Activated CD8-positive, alpha-beta memory T cell treated with anti-CD3 and anti-CD28 coated beads, Interleukin-2, amount 50 U/mL, for 48 hours (primary cell): ENCODE data around the gene LAMA5.

Source experiments
- DNase-seq: peaks from one replicate; pipeline ENCODE4 v3.0.0-alpha.2; 2020

Gene LAMA5

DNA sequence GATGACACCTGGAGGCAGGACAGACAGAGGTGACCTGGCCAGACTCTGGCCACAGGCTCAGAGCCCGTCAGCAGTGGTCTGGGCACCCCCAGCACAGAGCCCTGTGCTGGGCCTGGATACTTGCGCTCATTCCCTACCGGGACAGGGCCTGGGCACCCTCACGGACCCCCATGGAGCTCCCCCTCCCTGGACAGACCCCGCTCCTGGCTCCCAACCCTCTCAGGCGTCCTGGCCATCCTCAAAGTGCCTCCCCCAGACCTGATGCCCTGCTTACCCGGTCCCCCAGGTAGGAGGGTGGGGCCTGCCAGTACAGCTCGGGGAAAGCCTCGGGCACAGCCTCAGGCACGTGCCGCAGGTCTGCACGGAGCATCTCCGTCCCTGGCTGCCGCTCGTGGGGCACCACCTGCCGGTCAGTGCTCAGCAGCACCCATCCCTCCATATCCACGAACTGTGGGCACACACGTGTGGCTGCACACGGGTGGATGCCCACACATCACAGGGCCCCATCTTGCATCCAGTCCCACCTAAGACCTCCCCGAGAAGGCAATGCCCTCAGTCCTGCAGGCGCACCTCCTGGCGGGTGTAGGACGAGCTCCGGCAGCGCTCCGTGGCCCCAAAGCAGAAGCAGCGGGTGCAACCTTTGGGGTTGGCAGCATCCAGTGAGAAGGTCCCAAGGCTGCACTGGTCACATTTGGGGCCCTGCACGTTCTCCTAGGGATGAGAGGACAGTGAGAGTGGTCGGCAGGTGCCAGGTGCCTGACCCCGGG, 40.0 kb downstream of the LAMA5 start:
- no peak for DNase-seq

DNA sequence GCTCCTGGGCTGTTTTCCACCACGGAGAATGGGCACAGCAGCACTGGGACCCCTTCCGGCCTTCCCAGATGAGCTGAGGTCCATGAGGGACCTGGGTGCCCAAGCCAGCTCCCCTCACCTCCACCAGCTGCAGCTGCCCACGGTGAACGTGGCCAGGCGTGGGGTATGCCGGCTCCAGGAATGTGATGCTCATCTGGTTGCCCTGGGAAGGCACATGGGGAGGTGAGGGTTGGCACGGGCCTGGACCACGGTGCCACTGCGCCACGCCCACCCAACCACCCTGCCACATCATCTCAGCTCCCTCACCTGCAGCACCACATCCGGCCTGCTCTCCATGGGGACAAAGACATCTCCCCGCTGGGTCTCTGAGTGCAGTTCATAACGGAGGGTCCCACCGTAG, 40.6 kb downstream of the LAMA5 start:
- DNase-seq: no peak

DNA sequence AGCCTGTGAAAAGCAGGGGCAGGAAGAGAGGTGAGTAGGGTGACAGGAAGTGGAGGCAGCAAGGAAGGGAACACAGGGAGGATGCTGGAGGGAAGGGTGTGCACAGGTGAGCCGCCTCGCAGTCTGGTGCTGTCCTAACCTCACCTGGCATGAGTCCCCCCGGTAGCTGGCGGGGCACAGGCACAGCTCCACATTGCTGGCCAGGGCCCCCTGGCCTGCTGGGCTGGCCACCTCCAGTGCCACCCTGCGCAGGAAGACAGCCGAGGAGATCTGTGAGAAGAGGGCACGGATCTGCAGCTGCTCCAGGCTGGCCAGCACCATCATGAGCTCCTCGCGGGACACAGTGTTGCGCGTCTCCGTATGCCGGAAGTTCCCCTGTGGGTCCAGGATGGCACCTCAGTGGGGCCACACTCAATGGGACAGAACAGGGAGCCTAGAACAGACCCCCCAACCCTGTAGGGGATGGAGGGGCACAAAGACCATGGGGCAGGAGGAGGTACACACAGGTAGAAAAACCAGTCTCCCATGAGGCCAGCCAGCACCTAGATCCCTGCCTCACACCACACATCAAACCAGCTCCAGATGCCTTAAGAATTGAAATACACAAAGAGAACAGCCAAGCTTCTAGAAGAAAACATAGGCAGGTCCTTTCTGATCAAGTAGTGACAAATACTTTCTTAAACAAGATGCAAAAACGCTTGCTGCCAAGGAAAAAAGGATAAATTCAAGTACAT, 41.8 kb downstream of the LAMA5 start:
- DNase-seq: no peak

DNA sequence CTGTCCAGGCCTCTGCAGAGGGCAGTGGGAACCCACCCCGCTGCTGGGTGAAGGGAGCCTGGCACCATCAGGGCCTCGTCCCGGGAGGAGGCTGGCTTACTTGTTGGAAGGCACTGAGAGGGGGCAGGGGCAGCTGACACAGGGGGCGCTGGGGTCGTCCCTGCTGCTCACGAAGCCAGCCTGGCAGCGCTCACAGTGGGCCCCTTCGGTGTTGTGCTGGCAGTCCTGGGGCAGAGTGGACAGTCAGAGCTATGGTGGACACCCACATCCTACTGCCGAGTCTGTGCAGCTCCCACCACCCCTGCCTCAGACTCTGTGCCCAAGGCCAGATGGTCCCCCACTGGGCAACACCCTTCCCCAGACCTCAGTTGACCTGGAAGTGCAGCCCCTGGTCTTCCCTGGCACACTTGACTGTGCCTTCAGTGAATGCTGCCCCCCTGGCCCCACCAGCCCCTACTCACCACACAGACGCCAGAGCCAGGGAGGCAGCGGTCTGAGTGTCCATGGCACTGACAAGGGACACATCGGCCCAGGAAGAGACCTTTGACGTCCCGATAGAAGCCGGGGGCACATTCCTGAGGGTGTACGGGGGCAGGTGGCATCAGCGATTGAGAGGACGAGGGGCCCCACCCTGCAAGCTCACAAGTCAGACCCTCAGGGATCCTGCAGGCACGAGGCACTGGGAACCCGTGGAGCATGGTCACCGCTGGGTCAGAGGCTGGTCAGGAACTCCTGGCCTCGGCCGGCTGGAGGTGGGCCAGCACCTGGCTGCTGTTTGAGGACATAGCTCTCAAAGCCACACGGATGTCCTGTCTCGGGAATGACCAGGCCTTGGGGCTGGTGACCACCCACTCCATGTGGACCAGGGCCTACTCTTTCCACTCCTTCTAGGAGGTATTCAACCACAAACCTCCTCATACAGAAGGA, 42.9 kb downstream of the LAMA5 start:
- no peak for DNase-seq

DNA sequence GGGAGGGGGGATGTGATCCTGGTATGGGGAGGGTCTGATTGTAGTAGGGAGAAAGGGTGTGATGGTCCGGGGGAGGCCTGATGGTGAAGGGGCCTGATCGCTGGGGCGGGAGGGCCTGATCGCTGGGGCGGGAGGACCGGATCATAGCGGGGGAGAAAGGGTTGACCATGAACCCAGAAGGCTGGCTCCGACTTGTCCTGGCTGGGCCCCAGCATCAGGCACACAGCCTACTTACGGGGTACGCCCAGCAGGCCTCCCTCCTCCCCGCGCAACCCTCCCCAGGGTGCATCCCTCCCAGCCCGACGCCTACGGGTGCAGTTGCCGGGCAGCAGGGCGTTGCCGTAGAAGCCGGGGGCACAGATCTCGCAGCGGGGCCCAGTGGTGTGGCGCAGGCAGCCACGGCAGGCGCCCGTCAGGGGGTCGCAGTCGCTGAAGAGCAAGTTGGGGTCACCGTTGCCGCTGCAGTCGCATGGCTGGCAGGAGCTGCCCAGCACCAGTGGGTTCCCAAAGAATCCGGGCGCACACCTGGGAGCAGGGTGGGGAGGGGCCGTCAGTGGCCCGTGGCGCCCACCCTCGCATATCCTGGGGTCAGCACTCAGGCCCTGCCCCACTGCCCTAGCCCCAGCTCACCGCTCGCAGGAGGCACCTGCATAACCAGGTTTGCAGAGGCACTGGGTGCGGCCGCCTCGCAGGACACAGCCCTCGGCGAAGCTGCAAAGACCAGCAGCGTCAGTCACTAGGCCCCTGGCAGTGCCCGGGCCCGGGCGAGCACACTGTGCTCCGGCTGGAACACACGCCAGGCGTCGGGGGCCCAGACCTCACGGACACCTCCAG, 43.7 kb downstream of the LAMA5 start:
- DNase-seq: no peak

DNA sequence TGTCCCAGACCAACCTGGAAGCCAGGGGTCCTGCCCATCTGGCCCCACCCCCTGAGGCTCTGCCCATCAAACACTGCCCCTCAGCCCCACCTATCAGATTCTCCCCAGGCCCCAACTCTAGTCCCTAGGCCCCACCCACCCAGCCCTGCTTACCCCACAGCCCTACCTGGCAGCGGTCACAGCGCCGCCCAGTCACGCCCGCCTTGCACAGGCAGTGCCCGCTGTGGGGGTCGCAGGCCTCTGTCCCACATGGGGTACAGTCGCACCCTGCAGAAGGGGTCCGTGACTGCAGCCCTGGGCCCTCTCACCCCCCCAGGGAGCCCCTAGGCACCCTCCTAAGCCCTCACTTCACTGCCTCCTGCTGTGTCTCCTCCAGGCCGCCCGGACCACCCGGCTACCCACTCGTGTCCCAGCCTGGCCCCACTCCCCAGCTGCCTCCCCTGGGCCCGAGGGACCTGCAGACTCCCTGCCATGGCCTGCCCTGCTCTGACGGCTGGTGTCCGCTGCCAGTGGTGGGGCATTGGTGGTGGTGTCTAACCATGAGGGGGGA, 44.5 kb downstream of the LAMA5 start:
- no peak for DNase-seq

DNA sequence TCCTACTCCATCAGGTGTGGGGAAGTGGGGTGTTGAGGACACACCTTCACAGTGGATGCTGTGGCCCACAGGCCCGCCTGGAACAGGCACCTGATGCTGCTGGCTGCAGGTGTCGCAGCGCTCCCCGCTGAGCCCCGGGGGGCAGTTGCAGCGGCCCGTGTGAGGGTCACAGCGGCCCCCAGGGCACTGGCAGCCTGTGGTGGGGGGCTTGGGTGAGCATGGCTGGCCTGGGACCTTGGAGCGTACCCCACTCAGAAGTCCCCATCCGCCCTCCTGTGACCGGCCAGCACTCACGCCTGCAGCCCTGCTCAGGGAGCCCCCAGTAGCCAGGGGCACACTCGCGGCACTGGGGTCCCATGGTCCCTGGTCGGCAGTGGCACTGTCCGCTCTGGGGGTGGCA, 45.1 kb downstream of the LAMA5 start:
- DNase-seq: no peak

DNA sequence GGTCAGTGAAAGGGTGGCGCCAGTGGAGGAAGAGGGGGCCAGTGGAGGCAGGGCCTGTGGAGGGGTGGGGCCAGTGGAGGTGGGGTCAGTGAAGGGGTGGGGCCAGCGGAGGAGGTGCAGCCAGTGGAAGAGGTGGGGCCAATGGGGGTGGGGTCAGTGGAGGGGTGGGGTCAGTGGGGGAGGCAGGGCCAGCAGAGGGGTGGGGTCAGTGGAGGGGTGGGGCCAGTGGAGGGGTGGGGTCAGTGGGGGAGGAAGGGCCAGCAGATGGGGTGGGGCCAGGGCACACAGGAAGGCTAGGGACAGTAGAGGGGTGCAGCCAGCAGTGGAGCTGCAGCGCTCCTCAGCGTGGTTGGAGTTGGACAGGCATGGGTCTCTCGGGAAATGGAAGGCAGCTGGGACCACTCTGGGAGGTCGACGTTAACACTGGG, 45.6 kb downstream of the LAMA5 start:
- no peak for DNase-seq

DNA sequence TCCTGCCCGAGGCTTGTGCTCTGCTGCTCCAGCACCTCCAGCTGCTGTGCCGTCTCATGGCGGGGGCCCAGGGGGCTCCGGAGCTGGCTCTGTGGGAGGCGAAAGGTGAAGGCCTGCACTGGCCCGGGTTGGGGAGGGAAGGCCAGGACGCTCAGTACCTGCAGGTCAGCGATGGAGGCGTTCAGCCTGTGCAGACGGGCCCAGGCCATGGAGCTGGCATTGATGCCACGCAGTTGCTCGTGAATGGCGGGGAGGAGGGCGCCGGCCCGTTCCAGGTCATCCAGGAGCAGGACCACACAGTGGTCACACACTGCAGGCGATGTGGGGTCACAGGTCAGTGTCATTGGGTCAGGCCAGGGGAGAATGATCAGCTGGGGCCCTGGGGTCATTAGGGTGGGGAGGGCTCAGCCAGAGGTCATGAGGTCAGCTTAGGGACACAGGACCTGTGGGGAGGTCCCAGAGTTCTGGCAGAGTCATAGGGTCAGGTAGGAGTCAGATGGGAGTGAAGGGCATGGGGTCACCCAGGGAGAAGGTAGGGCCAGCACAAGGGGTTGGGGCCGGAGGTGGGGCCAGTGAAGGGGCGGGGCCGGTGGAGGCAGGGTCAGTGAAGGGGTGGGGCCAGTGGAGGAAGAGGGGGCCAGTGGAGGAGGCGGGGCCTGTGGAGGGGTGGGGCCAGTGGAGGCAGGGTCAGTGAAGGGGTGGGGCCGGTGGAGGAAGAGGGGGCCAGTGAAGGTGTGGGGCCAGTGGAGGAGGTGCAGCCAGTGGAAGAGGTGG, 46.3 kb downstream of the LAMA5 start:
- no peak for DNase-seq

DNA sequence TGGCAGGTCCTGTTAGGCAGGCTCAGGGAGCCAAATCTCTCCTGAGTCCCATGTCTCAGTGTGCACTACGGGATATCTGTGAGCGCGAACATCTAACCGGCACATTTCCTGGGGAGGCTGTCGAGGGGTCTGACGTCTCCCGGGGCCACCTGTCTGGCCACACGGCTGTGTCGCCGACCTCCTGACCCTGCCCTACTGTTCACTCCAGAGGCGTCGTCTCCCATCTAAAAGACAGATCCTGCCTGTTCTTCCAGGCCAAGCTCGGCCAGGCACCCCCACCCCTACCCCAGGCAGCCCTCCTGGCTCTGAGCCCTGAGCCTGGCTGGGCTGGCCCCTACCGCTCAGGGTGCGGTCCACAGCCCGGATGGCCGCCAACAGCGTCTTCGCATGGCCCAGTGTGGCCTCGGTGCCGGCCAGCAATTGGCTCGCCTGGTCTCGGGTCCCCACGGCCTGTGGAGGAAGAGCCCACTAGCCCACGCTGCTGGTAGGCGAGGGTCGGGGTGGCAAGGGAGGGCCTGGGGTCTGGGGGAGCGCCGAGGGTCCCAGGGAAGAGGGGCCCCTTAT, 47.7 kb downstream of the LAMA5 start:
- no peak for DNase-seq

DNA sequence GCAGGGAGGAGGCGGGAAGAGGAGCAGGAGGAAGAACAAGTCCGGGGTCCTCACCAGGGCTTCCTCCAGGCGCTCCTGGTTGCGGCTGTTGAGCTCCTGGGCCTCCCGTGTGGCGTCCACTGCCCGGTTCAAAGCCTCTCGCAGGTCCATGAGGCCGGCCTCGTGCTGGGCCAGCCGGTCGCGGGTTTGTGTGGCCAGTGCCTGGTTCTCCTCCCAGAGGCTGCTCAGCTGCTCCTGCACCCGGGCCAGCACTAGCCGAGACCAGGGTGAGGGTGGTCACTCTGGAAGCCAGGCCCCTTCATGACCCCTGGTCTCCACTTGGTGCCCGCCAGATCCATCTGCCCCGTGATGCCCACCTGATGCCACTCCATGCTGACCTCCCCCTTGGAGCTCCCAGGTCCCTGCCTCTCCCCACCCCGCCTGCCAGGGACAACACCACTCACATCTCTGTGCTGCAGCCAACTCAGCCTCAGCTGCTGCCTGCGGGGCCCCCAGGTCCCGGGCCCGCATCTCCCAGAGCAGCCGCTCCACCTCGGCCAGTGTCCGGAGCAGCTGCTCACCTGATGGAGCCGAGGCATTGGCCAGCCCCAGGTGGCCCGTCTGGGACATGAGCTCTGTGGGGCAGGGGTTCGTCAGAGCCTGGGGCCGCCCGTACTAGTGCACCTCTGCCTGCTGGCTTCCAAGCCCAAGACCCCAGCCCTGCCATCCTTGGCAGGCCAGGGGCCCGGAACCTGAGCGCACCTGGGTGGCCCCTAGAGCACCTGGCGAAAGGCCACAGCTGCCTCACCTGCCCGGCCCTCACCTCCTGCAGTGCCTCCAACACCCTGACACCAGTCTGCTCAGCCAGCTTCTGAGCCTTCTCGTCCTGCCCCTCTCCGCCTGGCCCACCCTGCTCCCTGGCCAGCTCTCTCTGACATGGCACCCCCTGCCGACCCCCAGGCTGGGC, 48.4 kb downstream of the LAMA5 start:
- DNase-seq: no peak

DNA sequence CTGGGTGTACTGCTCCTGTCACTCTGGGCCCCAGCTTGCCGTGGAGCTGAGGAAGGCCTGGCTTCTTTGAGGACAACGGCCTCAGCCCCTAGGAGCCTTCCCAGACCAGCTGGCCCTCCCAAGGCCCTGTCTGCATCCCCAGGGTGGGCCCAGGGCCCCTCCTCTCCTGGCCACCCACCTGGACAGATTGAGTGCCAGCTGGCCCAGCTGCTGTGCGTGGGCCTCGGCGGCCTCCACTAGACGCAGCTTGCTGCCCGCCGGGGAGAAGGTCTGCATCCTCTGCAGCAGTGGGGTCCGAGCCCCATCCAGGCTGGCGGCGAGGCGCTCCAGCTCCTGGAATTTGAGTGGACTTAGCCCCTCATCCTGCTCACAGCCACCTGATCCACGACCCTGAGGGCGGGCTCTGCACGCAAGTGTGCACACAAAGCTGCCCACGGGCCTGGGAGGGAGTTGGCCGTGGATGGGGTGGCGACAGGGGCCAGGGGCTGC, 49.9 kb downstream of the LAMA5 start:
- no peak for DNase-seq

DNA sequence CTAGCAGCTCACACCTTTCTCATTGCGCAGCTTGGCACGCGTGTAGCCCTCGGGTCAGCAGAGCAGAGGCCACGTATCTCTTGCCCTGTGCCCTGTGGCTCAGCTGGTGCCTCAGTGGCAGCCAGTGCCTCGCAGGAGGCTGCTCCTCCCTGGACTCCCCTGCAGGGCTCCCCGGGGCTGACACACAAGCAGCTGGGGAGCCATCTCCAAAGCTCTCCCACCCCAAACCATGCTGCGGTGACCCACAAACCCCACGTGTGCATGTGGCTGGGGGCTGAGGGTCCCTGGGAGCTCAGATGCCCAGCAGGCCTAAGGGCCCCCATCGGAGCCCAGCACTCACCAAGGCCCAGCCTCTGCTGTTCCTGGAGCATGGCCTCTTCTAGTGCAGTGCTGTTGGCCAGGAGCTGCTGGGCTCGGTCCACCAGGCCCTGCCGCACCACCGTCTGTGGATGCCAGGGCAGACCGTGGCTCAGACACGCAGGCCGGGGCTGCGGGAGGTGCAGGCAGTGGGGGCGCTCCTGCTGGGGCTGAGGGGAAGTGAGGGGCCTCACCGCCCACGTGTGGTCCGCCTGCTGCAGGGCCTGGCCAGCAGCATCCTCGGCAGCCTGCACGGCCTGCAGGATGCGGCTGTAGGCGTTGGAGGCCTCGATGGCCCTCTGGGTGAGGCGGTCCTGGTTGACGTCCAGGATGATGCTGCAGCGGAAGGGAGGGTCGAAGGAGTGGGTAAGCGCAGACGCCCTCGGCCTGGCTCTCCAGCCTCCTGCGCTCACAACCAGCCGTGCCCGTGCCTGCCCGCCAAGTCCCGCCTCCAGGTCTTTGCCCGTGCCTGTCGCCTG, 50.6 kb downstream of the LAMA5 start:
- no peak for DNase-seq

DNA sequence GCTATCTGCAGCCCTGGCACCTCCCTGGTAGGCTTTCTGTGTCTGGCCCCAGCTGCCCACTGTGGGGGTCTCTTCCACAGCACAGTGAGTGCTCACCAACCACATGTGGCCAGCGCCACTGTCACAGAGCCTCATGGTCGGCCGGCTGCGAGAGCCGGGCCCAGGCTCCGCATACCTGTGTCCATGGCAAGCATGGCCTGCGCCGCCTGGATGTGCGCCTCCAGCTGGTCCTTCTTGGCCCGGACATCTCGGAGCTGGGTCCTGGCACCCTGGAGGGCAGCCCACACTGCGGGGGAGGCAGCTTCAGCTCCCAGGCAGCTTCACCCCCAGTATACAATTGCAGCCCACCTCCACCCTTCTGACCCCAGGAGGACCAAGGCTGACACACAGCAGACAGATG, 51.3 kb downstream of the LAMA5 start:
- no peak for DNase-seq

DNA sequence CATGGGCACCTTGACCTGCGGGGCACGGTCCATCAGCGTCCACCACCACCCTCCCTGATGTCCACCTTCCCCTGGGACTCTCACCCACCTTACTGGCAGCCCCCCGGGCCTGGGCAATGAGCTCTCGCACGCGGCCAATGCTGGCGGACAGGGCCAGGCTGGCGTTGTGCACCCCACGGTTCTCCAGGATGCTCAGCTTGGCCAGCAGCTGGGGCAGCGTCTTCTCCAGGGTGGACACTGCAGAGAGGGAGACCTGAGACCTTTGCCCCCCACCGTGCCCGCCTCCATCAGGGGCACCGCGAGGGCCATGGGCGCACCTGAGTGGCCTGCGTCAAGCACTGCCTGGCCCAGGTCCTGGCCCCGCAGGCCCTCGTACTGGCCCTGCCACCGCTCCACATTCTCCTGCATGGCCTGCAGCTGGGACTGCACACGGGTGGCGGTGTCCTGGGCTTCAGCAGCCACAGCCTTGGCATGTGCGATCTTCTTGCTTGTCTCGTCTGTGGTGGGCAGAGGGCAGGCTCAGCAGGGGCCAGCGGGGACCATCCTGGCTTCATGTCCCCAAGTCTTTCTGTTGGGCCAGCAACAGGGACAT, 52.3 kb downstream of the LAMA5 start:
- DNase-seq: no peak

DNA sequence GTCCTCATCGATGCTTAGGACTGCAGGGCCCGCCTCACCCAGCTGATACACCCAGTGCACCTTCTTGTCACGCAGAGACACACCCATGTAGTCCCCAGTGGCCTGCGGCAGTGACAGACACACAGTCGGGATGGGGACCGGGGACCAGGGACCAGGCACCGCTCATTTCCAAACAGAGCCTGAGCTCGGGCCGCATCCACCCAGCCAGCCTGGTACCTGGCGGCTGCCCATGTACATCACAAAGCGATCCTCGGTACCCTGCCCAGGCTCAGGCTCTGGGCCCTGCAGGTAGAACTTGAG, 52.8 kb downstream of the LAMA5 start:
- no peak for DNase-seq

DNA sequence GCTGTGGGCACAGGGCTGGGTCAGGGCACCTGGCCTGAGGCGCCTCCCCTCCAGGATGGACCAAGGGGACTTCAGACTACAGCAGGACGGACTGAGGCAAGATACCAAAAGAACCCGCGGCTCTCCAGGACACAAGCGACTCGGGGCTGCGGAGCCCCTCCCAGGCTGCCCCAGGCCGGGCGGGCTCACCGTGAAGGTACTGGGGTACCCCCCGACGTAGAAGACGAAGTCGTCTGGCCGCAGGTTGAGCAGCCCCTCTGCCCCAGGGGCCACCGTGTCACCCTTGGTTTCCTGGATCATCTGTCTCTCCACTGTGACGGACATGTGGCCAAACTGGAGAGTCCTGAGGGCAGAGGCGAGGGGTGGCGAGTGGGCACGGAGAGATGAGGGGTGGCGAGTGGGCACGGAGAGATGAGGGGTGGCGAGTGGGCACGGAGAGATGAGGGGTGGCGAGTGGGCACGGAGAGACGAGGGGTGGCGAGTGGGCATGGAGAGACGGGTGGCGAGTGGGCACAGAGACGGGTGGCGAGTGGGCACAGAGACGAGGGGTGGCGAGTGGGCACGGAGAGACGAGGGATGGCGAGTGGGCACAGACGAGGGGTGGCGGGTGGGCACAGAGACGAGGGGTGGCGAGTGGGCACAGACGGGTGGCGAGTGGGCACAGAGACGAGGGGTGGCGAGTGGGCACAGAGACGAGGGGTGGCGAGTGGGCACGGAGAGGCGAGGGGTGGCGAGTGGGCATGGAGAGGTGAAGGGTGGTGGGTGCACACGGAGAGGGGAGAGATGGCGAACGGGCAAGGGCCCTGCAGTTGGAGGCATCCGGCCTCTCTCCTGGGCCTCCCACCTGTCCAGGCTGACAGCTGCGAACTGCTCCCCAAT, 53.4 kb downstream of the LAMA5 start:
- DNase-seq: no peak
